ENCODE data around the gene NANS.

Gene NANS, protein sequence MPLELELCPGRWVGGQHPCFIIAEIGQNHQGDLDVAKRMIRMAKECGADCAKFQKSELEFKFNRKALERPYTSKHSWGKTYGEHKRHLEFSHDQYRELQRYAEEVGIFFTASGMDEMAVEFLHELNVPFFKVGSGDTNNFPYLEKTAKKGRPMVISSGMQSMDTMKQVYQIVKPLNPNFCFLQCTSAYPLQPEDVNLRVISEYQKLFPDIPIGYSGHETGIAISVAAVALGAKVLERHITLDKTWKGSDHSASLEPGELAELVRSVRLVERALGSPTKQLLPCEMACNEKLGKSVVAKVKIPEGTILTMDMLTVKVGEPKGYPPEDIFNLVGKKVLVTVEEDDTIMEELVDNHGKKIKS

DNA sequence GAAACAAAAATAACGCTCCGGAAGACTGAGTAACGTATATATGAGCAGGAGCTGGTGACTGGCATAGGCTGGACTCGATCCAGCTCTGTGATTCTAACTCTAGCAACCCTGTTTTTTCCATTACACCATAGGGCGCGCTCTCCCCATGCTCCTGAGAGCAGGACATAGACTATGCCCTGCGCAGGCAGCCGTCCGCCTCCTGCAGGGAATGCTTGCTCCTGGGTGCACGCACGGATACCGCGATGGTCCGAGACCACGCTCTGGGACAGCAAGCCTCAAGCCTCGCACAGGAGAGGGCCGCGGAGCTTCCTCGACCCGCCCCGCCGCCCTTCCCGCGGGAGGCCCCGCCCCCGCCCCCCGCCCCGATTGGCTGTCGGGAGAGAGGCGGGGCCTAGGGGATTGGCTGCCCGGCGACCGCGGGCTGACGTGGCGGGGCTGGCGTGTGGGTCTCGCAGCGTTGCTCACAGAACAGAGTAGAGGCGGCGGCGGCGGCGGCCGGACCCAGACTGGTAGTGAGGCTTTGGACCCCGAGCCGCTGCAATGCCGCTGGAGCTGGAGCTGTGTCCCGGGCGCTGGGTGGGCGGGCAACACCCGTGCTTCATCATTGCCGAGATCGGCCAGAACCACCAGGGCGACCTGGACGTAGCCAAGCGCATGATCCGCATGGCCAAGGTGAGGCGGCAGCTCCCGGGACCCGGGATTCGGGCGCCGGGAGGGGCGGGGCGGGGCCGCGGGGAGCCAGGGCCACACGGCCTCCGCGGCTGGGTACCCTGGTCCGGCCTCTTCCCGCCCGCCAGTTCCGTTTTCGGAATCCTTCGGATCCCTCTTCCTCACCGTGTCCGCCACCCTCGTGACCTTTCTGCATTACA lies at the start of gene NANS:
NANS (plus strand) TSS at position 464 of the 869 bp plus-strand sequence; CDS start at position 541, 77 bp downstream.
- TF ChIP-seq, protein P1, sequence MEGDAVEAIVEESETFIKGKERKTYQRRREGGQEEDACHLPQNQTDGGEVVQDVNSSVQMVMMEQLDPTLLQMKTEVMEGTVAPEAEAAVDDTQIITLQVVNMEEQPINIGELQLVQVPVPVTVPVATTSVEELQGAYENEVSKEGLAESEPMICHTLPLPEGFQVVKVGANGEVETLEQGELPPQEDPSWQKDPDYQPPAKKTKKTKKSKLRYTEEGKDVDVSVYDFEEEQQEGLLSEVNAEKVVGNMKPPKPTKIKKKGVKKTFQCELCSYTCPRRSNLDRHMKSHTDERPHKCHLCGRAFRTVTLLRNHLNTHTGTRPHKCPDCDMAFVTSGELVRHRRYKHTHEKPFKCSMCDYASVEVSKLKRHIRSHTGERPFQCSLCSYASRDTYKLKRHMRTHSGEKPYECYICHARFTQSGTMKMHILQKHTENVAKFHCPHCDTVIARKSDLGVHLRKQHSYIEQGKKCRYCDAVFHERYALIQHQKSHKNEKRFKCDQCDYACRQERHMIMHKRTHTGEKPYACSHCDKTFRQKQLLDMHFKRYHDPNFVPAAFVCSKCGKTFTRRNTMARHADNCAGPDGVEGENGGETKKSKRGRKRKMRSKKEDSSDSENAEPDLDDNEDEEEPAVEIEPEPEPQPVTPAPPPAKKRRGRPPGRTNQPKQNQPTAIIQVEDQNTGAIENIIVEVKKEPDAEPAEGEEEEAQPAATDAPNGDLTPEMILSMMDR (IDR thresholded peaks at IDR 0.05; ENCODE audit: low read depth, low read length): peak; percentile 31
- DNase-seq: peak; percentile 98
- H3K27ac ChIP-seq: peak within 1 kb of the TSS; percentile 77
- no peaks in the 10 kb centered on the region for H3K9me3 ChIP-seq (ENCODE audit: severe bottlenecking)
- no peaks in the 10 kb centered on the region for H3K27me3 ChIP-seq (ENCODE audit: insufficient read depth, low read depth, severe bottlenecking)
- peak within 1 kb of the TSS; percentile 61 for H3K4me3 ChIP-seq (ENCODE audit: low read depth, low read length)
- peaks cover 15% of the 10 kb centered on the region for H3K36me3 ChIP-seq

DNA sequence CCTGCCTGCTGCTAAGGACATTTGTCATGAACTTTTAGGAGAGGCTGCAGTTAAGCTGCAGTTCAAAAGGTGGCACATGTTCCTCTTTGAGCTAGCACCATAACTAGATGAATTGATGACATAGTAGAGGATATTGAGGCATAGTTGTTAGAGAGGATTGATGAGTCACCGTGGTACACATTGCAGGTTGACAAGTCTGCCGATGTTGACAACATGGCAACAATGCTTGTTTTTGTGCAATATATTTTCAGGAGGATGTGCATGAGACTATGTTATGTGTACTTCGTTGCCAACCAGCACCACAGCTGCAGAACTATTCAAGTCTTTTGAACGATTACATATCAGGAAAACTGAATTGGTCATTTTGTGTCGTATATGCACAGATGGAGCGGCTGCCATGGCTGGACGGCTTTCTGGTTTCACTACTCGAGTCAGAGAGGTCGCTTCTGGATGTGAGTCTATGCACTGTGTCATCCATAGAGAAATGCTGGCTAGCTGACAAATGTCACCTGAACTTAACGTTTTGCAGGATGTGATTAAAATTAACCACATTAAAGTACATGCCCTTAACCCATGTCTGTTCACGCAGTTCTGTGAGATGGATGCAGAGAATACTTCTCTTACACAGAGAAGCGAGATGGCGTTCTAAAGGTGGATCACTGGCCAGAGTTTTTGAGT lies 49.1 kb upstream of the NANS start:
- TF ChIP-seq, protein P1 (IDR thresholded peaks at IDR 0.05; ENCODE audit: low read depth, low read length): no peak
- Histone ChIP-seq H3K9me3 (ENCODE audit: severe bottlenecking) (no peaks in the 10 kb centered on the region), H3K27ac (no peak overlapping the region), H3K36me3 (peaks cover 99% of the 10 kb centered on the region), H3K27me3 (ENCODE audit: insufficient read depth, low read depth, severe bottlenecking) (no peaks in the 10 kb centered on the region), H3K4me3 (ENCODE audit: low read depth, low read length) (no peak overlapping the region)
- no peak for DNase-seq

DNA sequence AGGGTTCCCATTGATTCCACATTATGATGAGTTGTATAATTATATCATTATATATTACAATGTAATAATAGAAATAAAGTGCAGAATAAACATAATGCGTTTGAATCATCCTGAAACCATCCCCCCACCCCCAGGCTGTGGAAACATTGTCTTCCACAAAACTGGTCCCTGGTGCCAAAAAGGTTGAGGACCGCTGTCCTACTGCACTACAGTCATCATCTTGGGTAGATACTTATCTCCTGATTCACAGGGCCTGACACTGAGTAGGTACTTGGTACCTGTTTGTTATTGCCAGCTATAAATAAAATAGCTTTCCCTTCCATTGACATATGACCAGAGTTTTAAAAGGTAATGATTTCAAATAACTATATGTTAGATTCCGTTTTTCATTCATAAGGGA lies 47.8 kb upstream of the NANS start:
- no peaks in the 10 kb centered on the region for H3K27me3 ChIP-seq (ENCODE audit: insufficient read depth, low read depth, severe bottlenecking)
- TF ChIP-seq, protein P1 (IDR thresholded peaks at IDR 0.05; ENCODE audit: low read depth, low read length): no peak
- peaks cover 99% of the 10 kb centered on the region for H3K36me3 ChIP-seq
- H3K9me3 ChIP-seq (ENCODE audit: severe bottlenecking): no peaks in the 10 kb centered on the region
- no peak overlapping the region for H3K4me3 ChIP-seq (ENCODE audit: low read depth, low read length)
- H3K27ac ChIP-seq: no peak overlapping the region
- no peak for DNase-seq

DNA sequence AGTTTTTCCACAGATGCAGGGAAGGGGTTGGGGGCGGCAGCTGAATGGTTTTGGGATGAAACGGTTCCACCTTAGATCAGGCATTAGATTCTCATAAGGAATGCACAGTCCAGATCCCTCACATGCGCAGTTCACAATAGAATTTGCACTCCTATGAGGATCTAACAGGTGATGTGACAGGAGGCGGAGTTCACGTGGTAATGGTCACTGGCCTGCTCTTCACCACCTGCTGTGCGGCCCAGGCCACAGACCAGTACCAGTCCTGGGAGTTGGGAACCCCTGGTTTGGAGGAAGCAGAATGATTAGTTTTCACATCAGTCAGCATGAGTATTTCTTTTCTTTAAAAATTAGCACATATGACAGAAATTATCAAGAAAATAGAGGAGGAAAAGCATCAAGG lies 47.1 kb upstream of the NANS start:
- H3K27me3 ChIP-seq (ENCODE audit: insufficient read depth, low read depth, severe bottlenecking): no peaks in the 10 kb centered on the region
- H3K27ac ChIP-seq: no peak overlapping the region
- TF ChIP-seq, protein P1 (IDR thresholded peaks at IDR 0.05; ENCODE audit: low read depth, low read length): no peak
- H3K4me3 ChIP-seq (ENCODE audit: low read depth, low read length): no peak overlapping the region
- no peaks in the 10 kb centered on the region for H3K9me3 ChIP-seq (ENCODE audit: severe bottlenecking)
- H3K36me3 ChIP-seq: peaks cover 99% of the 10 kb centered on the region
- no peak for DNase-seq

DNA sequence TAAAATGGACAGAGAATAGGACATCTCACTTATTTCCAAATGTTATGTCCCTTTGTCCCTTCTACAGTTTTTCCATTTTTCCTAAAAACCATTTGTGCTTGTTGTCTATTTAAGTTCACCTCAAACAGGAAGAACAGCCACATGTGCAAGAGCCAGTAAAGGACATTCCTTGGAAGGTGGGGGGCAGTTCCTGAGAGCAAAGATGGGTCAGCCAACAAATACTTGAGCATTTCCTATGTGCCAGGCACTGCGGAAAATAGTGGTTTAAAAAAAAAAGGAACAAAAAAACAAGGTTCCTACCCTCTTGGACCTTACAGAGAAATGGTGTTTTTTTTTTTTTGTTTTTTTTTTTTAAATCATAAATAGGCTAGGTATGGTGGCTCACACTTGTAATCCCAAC lies 46.6 kb upstream of the NANS start:
- DNase-seq: no peak
- Histone ChIP-seq H3K4me3 (ENCODE audit: low read depth, low read length) (no peak overlapping the region), H3K27ac (no peak overlapping the region), H3K9me3 (ENCODE audit: severe bottlenecking) (no peaks in the 10 kb centered on the region), H3K27me3 (ENCODE audit: insufficient read depth, low read depth, severe bottlenecking) (no peaks in the 10 kb centered on the region), H3K36me3 (peaks cover 99% of the 10 kb centered on the region)
- TF ChIP-seq, protein P1 (IDR thresholded peaks at IDR 0.05; ENCODE audit: low read depth, low read length): no peak
